KMS-11 (cell line): Measurements from ENCODE around the gene NRAP.

ENCODE experiments used
- H2AFZ ChIP-seq: fragments of 200-600 bp; sonication (generic); 2 replicates; pipeline ENCODE4 v1.6.1; 2016; ENCODE audit warnings: antibody characterized with exemption, mixed run types, low read depth
- H3K27ac ChIP-seq: fragments of 200-600 bp; sonication (generic); 2 replicates; pipeline ENCODE4 v1.6.1; 2016; ENCODE audit warnings: mild to moderate bottlenecking, mixed run types
- H3K27me3 ChIP-seq: fragments of 200-600 bp; sonication (generic); 2 replicates; pipeline ENCODE4 v1.6.1; 2017; ENCODE audit warnings: mild to moderate bottlenecking, low read depth, mixed run types, moderate library complexity; ENCODE audit not compliant: insufficient read depth
- H3K36me3 ChIP-seq: fragments of 200-600 bp; sonication (generic); 2 replicates; pipeline ENCODE4 v1.6.1; 2017; ENCODE audit warnings: mild to moderate bottlenecking, mixed run types; ENCODE audit not compliant: insufficient read depth
- H3K4me1 ChIP-seq: fragments of 200-600 bp; sonication (generic); 2 replicates; pipeline ENCODE4 v1.6.1; 2016; ENCODE audit warnings: mild to moderate bottlenecking, low read depth, mixed run types; ENCODE audit not compliant: poor library complexity, severe bottlenecking
- H3K4me2 ChIP-seq: fragments of 200-600 bp; sonication (generic); 2 replicates; pipeline ENCODE4 v1.7.0; 2016; ENCODE audit warnings: mild to moderate bottlenecking, mixed run types
- H3K4me3 ChIP-seq: fragments of 200-600 bp; sonication (generic); IDR thresholded peaks from 2 replicates; pipeline ENCODE4 v1.6.1; 2017; ENCODE audit warnings: low read depth, low read length, mixed read lengths; ENCODE audit not compliant: insufficient read depth
- H3K79me2 ChIP-seq: fragments of 200-600 bp; sonication (generic); 2 replicates; pipeline ENCODE4 v1.6.1; 2016; ENCODE audit warnings: low read depth, mixed run types; ENCODE audit not compliant: insufficient read depth
- H3K9ac ChIP-seq: fragments of 200-600 bp; sonication (generic); 2 replicates; pipeline ENCODE4 v1.6.1; 2016; ENCODE audit warnings: mild to moderate bottlenecking, mixed run types
- H4K20me1 ChIP-seq: fragments of 200-600 bp; sonication (generic); 2 replicates; pipeline ENCODE4 v1.6.1; 2016; ENCODE audit warnings: mild to moderate bottlenecking, mixed run types; ENCODE audit not compliant: insufficient read depth
- TF ChIP-seq, protein P1 (sequence below): fragments of 200-600 bp; sonication (generic); conservative IDR thresholded peaks from 2 replicates; pipeline ENCODE4 v1.6.1; 2017; ENCODE audit warnings: low read depth, mild to moderate bottlenecking, antibody characterized with exemption, low read length, moderate library complexity, mixed read lengths

Gene NRAP

GRCh38 chr10:113617086-113617485 is 46.8 kb downstream of the NRAP start:
- H2AFZ ChIP-seq, result no peak overlapping the region
- no peaks in the 10 kb centered on the region for H3K79me2 ChIP-seq
- no peaks in the 10 kb centered on the region for H4K20me1 ChIP-seq
- H3K4me1 ChIP-seq, result no peaks in the 10 kb centered on the region
- no peak overlapping the region for H3K27ac ChIP-seq
- H3K4me3 ChIP-seq, result no peak overlapping the region
- no peak overlapping the region for H3K9ac ChIP-seq
- H3K4me2 ChIP-seq, result no peak overlapping the region
- TF ChIP-seq, protein P1, sequence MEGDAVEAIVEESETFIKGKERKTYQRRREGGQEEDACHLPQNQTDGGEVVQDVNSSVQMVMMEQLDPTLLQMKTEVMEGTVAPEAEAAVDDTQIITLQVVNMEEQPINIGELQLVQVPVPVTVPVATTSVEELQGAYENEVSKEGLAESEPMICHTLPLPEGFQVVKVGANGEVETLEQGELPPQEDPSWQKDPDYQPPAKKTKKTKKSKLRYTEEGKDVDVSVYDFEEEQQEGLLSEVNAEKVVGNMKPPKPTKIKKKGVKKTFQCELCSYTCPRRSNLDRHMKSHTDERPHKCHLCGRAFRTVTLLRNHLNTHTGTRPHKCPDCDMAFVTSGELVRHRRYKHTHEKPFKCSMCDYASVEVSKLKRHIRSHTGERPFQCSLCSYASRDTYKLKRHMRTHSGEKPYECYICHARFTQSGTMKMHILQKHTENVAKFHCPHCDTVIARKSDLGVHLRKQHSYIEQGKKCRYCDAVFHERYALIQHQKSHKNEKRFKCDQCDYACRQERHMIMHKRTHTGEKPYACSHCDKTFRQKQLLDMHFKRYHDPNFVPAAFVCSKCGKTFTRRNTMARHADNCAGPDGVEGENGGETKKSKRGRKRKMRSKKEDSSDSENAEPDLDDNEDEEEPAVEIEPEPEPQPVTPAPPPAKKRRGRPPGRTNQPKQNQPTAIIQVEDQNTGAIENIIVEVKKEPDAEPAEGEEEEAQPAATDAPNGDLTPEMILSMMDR, result no peak
- H3K36me3 ChIP-seq, result no peaks in the 10 kb centered on the region
- no peaks in the 10 kb centered on the region for H3K27me3 ChIP-seq

GRCh38 chr10:113616244-113617074 is 47.4 kb downstream of the NRAP start:
- Histone ChIP-seq H3K27me3 (no peaks in the 10 kb centered on the region), H3K27ac (no peak overlapping the region), H3K9ac (no peak overlapping the region), H4K20me1 (no peaks in the 10 kb centered on the region), H3K79me2 (no peaks in the 10 kb centered on the region), H3K36me3 (no peaks in the 10 kb centered on the region), H3K4me3 (no peak overlapping the region), H3K4me1 (no peaks in the 10 kb centered on the region), H3K4me2 (no peak overlapping the region), H2AFZ (no peak overlapping the region)
- TF ChIP-seq, protein P1, result no peak; the same call in 1 of the 2 replicates

DNA sequence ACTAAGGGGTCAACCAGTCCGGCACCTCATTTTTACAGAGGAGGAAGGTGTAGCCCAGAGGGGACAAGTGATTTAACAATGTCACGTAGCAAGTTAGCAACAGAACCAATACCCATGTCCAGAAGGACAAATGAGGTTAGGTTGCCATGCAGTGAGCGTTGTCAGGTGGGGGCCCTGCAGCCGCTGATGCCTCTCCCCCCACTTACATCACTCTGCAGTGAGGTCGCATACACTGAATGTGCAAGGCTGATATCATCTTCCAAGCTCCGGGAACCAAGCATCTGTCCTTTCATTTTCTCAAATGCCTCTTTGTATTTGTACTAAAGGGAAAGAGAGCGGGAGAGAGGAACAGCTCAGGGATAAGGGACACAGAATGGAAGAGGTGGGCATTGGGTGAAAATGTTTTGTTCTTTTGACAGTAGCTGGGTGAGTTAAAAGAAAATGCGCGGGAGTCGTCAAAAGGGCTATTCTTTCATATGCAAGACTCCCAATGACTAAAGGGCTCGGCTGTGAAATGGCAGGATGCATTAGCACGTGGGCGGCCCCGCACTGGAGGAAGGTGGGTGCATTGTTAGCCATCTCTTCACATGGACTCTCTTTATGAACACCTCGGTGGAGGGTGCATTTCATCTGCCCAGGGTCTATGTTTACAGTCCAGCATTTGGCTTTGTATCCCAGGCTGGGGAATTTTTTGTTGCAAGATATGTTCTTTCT is 49.7 kb downstream of the NRAP start:
- Histone ChIP-seq H3K27ac (no peak overlapping the region), H3K9ac (no peak overlapping the region), H3K27me3 (no peaks in the 10 kb centered on the region), H3K4me1 (no peaks in the 10 kb centered on the region), H2AFZ (no peak overlapping the region), H3K4me2 (no peak overlapping the region), H3K79me2 (no peaks in the 10 kb centered on the region), H4K20me1 (no peaks in the 10 kb centered on the region), H3K4me3 (no peak overlapping the region), H3K36me3 (no peaks in the 10 kb centered on the region)
- TF ChIP-seq, protein P1, result no peak

DNA sequence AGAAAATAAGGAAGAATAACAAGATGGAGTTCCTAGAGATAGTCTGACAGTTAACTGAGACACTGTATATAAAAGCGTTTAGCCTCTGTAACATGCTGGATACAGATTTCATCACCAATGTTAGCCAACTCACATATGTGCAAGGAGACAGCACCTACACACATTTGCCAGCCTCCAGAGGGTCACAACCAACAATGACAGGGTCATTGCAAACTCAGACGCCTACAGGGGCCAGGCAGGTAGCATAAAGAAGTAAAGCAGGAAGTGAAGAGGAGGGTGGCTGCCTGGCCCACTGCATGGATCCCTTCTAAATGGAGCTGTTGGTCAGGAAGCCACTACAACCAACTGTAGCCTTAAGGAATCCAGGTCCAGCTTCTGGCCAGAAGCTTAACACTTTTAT is 50.4 kb downstream of the NRAP start:
- Histone ChIP-seq H3K36me3 (no peaks in the 10 kb centered on the region), H2AFZ (no peak overlapping the region), H4K20me1 (no peaks in the 10 kb centered on the region), H3K27ac (no peak overlapping the region), H3K27me3 (no peaks in the 10 kb centered on the region), H3K79me2 (no peaks in the 10 kb centered on the region), H3K4me3 (no peak overlapping the region), H3K9ac (no peak overlapping the region), H3K4me2 (no peak overlapping the region), H3K4me1 (no peaks in the 10 kb centered on the region)
- TF ChIP-seq, protein P1, result no peak
